ENCODE data around the gene TENT5A. TPM values are rescaled to one million over a fixed set of nuclear protein-coding genes. Genes with fewer than 3 reads are reported as not detected.
"Not testable (repeated sequence)": the region's sequence is repeated elsewhere in the genome, so short reads cannot be mapped to it uniquely, and the experiment has no call there.

Gene TENT5A
- total RNA-seq, 1 donor from 2014 or later: 0.88 TPM

DNA sequence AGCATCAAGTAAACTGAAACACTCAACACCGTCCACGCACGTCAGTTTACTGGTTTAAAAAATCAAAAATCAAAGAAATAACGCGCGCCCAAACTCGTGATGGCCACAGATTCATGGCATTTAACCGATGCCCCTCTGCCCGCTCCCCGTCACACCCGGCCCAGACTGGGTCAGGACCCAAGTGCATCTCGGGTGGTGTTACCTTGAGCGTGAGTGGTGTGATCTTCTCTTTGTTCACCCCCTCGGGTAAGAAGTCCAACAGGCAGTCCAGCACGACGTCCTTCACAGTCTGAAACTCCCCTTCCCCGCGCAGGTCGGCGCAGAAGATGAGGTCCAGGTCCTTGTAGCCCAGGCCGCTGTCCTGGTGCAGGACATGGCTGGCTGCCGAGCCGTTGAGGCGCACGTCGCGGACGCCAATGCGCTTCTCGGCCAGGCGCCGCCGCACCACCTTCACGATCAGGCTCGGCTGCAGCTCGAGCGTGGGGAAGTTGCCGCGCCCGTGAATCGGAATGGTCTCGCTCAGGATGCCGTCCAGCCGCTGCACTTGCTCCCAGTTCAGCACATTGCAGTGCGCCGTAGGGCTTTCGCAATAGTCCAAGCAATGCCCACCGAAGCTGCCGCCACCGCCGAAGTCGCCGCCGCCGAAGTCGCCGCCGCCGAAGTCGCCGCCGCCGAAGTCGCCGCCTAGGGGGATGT lies 945 bp downstream of the TENT5A start:
- intact Hi-C loops (cut with micrococcal nuclease): loop anchor here (1.0 to 5.0 kb wide), 10 partner anchors 496 to 1973 kb away; partner anchors contain the start of genes BCKDHB, DOP1A, ELOVL4 and IBTK

DNA sequence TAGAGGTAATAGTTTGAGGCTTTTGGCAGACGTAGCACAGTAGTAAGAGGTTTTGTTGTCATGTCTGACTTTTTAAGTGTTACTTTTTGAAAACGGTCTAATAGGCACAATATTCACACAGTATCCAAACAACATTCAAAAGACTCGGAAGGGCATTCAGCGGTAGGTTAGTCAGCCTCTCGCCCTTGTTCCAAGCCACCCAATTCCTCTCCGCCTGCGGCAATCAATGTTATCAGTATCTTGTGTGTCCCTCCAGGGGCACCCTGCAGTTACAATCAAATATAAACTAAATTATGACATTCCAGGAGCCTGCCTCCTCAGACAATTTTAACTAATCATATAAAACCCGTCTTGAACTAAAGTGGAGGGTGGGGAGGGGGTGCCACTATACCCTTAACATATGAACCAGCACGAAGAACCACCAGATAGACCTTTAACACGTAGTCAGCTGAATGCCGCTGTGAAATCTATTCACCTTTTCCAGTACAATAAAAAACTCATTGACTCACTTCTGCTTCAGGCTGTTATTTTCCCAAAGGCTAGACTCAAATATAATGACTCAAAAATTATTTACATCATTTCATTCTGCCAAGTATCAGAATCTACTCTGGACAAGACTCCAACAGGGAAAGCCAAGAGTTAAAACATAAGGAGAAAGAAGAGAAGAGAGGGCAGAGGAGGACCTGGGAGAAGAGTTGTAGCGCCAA lies 1.6 kb downstream of the TENT5A start:
- intact Hi-C loops (cut with micrococcal nuclease): loop anchor here (5.0 kb wide), 2 partner anchors 1209 to 1441 kb away; partner anchors contain the start of genes PGM3 and RWDD2A

DNA sequence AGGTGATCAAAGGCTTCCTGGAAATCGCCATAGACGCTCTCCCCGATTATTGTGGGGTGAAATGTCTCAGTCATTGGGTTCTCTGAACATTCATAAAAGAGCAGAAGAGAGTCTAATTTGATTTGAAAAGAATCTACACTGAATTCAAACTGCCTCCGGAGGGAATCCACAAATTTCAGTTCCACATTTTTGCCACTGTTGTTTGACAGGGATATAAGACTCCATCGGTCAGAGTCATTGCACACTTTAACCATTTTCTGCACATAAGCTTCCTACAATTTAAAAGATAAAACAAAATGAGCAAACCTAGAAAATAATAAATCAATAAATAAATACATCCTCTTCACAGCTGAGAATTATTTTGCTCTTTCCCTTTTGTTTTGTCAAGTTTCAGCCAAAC lies 2.3 kb downstream of the TENT5A start:
- intact Hi-C loops (cut with micrococcal nuclease): loop anchor here (5.0 kb wide), 2 partner anchors 1208 to 1442 kb away; partner anchors contain the start of genes PGM3 and RWDD2A

DNA sequence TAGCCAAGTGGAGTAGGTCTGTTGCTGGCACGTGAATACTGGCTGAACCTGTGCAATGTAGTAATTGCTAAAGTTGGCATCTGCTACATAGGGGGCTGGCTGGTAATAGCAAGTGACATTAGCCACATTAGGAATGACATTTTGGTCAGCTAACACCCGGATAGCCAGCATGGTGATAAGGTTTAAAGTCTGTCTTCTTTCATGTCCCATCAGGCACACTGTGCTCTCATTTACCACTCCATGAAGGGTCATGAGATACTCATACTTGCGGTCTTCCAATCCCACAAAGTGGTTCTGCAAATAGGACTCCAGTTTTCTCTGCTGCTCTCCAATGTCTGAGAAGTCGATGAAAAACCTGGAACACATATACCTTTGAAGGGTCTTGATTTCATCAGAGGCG lies 2.8 kb downstream of the TENT5A start:
- intact Hi-C loops (cut with micrococcal nuclease): loop anchor here (5.0 kb wide), 2 partner anchors 1207 to 1443 kb away; partner anchors contain the start of genes PGM3 and RWDD2A

DNA sequence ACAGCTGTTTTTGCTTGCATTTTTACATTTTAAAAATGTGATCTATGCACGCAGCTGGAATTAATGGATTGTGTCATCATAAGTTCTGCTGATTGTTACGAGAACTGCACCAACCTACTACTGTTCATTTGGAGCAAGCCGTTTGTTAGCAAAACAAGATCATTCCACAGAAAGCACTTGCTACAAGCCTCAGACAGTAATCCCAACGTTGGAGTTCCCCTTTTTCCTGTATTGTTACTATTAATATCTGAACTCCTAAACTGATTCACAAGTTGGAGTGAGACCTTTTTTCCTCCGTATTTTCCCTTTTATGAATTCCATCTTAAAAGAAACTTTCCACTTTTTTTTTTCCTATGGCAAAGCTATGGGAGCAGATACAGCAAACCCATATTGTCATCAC lies 3.5 kb downstream of the TENT5A start:
- intact Hi-C loops (cut with micrococcal nuclease): no loop called here

DNA sequence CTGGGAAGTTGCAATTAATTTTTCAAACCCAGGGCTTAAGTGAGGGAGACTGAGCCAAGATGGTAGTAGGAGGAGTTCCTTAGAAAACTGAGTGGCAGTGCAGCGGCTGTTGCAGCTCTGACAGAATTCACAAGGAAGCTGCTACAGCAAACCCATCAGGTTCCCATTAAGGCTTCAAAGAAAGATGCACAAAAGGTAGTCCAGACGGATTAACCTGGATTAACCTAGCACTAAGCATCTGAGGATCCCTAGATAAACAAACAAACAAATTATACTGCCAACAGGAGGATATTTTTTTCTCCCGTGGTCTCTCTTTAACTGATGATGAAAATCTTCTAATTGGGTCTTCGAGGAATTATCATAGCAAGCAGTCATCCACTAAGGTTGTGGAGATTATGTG lies 5.2 kb downstream of the TENT5A start:
- intact Hi-C loops (cut with micrococcal nuclease): no loop called here

DNA sequence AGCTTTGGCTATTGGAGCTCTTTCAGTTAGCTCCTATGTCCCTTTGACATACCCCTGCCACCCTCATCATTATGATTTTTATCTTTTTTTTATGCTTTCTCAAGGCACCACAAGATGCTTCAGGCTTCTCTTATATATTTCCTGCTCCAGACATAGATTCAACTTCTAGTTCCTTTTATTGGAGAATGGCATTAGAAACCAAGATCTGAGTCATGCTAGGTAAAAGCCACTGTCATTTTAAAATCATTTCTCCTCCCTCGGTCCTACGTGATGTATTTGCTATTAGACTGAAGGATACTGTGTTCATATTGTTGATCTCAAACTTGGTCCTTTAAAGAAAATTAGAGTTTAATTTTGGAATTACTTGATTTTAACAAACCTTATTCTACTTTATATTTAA lies 8.3 kb downstream of the TENT5A start:
- intact Hi-C loops (cut with micrococcal nuclease): no loop called here

DNA sequence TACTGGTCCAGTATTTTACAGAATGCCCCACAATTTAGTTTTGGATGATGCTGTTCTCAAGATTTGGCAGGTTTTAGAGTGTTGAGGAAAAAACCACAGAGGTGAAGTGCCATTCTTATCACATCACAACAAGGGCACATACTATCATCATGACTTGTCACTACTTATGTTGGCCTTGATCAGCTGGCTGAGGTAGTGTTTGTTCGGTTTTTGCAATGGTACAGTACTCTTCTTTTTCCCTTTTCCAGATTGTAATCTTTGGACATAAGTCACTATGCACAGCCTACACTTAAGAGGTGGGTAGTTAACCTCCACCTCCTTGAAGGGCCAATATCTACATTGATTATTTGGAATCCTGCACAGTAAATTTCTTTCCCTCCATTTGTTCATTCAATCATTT lies 8.8 kb downstream of the TENT5A start:
- intact Hi-C loops (cut with micrococcal nuclease): no loop called here

DNA sequence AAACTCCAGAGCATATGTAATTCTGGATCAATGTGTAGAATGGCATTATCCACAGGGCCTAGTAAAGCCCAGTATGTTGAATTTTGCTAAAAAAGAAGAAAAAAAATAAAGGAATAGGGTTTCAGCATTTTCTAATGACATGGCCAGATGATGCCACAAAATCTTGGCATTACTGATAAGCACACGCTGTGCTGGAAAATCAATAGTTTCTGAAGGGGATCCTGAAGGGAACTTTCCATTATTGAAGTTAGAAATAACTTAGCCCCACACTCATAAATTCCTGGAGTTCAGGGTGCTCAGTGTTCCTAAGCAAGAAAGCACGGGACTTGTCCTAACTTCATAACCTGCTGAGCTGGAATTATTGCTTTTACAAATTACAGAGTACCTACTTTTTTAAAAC lies 10.8 kb downstream of the TENT5A start:
- intact Hi-C loops (cut with micrococcal nuclease): no loop called here

DNA sequence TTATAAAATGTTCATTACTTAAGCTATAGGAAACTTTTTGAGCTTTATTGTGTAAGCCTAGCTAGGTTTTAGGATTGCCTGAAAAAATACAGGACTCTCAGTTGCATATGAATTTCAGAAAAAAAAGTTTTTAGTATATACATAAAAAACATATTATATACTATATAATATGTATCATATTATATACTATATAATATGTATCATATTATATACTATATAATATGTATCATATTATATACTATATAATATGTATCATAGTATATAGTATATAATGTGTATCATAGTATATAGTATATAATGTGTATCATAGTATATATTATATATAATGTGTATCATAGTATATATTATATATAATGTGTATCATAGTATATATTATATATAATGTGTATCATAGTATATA lies 11.9 kb downstream of the TENT5A start:
- intact Hi-C loops (cut with micrococcal nuclease): not testable (repeated sequence)

DNA sequence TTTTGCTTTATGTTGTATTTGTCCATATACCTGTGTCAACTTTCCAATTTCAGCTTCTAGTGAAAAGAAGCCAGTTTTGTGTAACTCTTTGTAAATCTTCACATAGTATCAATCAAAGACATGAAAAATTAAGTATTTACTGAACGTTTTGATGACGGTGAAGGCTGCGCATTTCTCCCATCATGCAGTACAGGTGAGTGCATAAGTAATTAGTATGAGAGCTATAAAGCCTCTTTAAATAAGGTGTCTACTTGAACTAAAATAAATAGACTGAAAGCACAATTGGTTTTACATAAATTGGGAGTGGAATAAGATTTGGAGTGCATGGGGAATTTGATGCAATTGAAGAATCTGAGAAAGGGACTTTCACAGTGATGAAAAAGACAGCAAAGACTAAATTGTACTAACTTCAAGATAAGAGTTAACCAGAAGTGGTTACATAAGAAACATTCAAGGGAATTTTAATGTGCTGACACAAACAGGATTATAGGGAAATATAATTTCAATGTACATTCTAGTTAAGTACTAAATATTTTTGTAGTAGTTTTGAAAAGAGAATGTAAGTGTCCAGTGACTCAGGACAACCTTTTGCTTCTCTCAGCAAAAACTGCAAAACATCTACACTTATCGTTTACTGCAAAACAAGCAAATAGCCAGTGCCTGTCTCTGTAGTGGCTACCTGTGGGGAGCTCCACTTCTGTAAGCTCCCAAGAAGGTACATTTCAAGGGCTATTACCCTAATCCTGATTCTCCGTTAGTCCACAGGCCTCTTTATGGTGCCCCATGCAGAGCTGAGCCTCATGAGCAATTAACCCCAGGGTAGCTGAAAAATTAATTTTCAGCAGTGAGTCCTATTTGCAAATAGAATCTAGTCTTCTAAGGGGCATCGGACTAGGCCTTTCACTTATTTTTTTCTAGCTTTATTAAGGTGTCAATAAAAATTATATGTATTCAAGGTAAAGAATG lies 13.0 kb downstream of the TENT5A start:
- intact Hi-C loops (cut with micrococcal nuclease): loop anchor here (10.0 kb wide), 1 partner anchor 265 kb away; no protein-coding TSS in a partner anchor

DNA sequence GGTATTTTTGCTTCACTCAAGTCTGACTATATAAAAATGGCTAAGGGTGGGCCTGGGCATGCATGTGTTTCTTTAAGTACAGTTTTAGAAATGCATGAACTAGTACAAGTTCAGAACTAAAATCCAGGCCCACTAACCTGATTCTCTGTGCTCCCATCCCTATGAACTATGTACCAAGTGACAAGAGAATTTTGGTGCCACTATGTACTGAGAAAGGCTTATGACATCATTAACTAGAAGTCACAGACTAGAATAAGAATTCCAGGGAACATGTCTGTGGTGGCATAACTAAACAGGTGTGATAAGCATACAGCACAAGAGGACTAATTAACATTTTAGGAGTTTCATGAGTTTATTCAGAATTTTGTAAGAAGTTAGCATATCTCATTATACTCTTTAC lies 16.1 kb downstream of the TENT5A start:
- intact Hi-C loops (cut with micrococcal nuclease): loop anchor here (10.0 kb wide), 1 partner anchor 268 kb away; no protein-coding TSS in a partner anchor

DNA sequence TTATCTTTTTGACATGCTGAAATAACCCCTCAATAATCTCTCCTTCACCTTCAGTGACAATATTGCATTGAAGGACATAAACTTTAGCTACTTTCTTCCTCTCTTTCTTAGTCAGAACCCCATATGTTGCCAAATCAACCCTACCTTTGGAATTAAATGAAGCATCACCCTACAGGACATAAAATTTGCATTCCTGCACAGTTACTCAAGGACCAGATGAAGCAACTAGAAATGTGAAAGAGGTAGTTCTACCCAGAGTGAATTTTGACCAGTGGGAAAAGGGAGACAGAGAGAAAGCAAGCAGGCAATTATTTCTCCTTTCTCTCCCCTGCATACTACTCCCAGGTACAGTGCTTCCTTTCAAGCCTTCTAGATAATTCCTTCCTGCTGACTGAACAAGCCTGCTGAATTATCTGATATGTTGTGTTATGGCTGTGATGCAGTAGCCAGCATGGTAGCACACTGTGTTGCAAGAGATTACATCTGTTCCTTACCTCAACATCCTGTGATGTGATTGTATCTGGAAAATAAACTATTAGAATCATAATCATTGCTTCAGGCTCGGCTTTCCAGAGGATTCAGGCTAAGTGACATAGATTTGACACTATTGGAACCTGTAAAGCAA lies 16.6 kb downstream of the TENT5A start:
- intact Hi-C loops (cut with micrococcal nuclease): loop anchor here (10.0 kb wide), 1 partner anchor 269 kb away; no protein-coding TSS in a partner anchor

DNA sequence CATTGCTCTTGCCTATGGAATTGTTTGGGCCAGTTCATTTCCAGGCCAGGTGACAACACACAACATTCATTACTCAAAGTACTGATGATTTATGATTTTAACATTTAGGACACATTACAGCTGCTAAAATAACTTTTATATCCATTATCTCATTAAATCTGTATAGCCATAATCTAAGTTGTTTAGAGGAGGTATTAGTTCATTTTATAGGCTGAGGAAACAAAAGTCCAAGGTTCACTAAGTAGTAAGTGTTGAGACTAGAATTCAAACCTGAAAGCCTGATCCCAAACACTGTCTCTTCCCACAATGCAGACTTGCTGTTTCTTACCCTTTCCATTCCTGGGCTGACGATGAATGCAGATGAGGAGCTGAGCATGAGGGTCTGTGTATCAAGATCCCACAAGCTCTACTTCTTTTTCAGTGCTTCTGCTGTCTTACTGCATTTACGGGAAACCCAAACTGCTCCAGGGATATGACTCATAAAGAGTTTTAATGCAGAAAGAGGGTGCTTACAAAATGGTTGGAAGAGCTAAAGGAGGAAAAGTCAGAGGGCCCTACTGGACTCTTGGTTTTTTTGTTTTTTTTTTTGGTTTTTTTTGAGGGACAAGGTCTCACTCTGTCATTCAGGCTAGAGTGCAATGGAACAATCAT lies 17.9 kb downstream of the TENT5A start:
- intact Hi-C loops (cut with micrococcal nuclease): loop anchor here (10.0 kb wide), 1 partner anchor 270 kb away; no protein-coding TSS in a partner anchor

DNA sequence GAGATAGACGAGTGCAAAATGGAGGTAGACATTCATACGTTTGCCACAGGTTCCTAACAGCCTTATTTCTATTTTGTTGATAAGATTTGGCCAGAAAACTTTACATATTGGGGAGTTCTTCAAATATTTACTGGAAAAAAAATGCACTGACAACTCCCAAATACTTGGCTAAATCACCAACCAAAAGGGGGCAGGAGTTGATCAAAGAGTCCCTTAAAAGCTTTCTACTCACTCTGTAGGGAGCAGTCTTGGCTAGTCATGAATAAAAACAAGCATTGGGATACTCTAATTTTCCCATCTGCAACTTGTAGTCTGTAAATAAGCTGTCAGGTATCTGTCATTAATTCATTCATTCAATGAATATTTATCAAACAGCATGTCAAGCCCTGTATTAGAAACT lies 18.4 kb downstream of the TENT5A start:
- intact Hi-C loops (cut with micrococcal nuclease): loop anchor here (10.0 kb wide), 1 partner anchor 271 kb away; no protein-coding TSS in a partner anchor

DNA sequence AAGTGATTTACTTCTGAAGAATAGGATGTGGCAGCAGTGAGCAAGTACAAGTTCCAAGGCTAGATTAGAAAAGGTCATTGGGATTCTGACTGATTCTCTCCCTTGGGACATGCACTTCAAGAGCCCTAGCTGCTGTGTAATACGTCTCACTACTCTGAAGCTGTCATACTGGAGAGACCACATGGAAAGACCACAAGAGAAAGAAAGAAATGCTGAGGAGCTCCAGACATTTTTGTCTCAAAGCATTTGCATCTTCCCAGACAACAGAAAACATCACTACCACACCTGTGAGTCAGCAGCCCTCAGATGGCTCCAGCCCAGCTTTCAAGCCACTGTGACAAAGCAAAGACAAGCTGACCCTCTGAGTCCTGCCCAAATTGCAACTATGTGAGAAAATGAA lies 20.7 kb downstream of the TENT5A start:
- intact Hi-C loops (cut with micrococcal nuclease): loop anchor here (10.0 kb wide), 1 partner anchor 273 kb away; no protein-coding TSS in a partner anchor

DNA sequence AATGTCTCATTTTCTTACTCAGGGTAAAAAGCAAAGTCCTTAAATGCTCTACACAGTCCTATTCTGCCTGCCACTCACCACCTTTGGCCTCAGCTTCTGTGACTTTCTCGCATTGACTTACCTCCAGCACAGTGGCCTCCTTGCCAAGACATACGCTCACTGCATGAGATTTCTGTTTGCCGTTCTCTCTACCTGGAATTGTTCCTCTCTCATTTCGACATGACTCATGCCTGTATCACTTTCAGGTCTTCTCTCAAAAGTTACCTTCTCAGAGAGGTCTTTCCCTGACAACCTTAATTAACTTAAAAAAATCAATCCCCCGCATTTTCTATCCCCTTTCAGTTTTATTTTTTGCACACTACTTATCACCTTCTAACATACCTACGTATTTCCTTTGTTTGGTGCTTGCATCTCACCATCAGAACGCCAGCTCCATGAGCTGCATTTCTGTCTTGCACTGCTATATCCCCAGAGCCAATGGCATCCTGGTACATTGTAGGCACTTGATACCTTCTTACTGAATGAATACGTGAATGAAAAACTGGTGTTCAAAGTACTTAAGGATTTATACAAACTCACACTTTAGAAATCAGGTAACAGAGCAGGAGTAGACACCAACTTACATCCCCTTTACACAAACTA lies 24.5 kb downstream of the TENT5A start:
- intact Hi-C loops (cut with micrococcal nuclease): no loop called here

DNA sequence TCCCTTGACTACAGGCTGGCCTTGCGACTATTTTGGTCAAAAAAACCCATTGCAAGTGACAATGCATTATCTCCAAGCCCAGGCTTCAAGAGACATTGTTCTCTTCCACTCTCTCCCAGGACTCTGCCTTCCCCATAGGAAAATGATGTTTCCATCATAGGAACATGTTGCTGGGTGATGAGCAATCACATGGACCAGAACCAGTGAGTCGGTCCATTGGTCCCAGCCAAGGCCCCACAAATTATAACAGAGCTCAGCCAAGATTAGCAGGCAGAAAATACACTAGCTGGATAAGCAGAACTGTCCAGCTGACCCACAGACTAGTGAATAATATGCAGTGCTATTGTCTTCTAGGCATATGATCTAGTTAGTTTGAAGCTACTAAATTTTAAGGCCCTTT lies 27.4 kb downstream of the TENT5A start:
- intact Hi-C loops (cut with micrococcal nuclease): no loop called here

DNA sequence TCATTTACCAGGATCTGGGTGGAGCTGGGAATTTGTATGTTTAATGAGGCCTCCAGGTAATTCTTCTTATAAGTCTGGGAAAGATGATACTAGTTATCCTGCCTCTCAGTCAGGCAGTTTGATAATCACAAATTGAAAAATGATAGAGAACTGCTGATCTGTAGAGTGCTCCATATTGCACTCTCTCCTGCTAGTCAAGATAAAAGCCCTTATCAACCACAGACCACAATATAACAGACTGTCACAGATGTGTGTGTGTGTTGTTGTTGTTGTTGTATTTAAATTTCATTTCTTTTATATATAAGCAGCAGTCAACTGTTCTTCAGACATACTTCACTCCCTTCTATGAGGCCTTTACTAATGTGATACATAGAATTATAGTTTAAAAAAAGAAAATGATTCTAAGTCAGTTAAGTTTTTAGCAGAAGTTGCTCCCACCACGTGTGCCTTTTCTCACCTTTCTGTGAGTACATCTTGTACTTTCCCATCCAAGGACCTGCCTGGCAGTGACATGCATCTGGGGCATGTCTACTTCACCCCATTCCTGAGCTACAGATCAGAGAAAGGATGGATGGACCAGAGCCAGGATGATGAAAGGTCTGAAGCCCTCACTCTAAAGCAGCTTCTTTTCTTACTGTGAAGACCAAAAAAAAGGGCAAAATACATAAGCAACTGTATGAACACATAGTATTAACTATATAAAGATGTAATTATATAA lies 29.8 kb downstream of the TENT5A start:
- intact Hi-C loops (cut with micrococcal nuclease): no loop called here
